Activated CD8-positive, alpha-beta memory T cell treated with anti-CD3 and anti-CD28 coated beads, Interleukin-2, amount 50 U/mL, for 24 hours (primary cell): Measurements from ENCODE around the gene AXIN2.

Experiments
- DNase-seq: peaks from one replicate; pipeline ENCODE4 v3.0.0-alpha.2; 2020; ENCODE audit errors: extremely low read depth

AXIN2 gene

GRCh38 chr17:65479282-65479681, 82.2 kb downstream of the AXIN2 start:
- DNase-seq, result no peak
